Mesenchymal stem cell (in vitro differentiated cells and primary cell): ENCODE results near the gene HMCES.

Experiments
- DNase-seq: peaks from one replicate; pipeline ENCODE4 v3.0.0-alpha.2; 2013
- H2AFZ ChIP-seq: one replicate; pipeline ENCODE4 v1.6.1; 2013; ENCODE audit warnings: low read depth, mild to moderate bottlenecking, control low read depth, inconsistent platforms, low read length, moderate library complexity
- H2AK5ac ChIP-seq: 2 replicates; pipeline ENCODE4 v1.6.1; 2013; ENCODE audit warnings: low read length, moderate library complexity, mild to moderate bottlenecking, inconsistent platforms; ENCODE audit not compliant: severe bottlenecking
- H2BK120ac ChIP-seq: one replicate; pipeline ENCODE4 v1.6.1; 2013; ENCODE audit warnings: low read depth, mild to moderate bottlenecking, inconsistent platforms, low read length, moderate library complexity
- H2BK12ac ChIP-seq, 2 experiments: one replicate each; pipeline ENCODE4 v1.6.1; 2013; ENCODE audit warnings: inconsistent platforms in 2 of 2, low read length in 2 of 2, mild to moderate bottlenecking in 2 of 2, moderate library complexity in 2 of 2, control low read depth in 1 of 2
- H2BK15ac ChIP-seq: one replicate; pipeline ENCODE4 v1.6.1; 2013; ENCODE audit warnings: mild to moderate bottlenecking, low read depth, inconsistent platforms; ENCODE audit not compliant: poor library complexity, severe bottlenecking
- H2BK5ac ChIP-seq: 2 replicates; pipeline ENCODE4 v1.6.1; 2013; ENCODE audit warnings: low read depth, mild to moderate bottlenecking, low read length, control low read depth, inconsistent platforms; ENCODE audit not compliant: poor library complexity, severe bottlenecking
- H3K14ac ChIP-seq, 2 experiments: one replicate each; pipeline ENCODE4 v1.6.1; 2013; ENCODE audit warnings: inconsistent platforms in 2 of 2, low read length in 2 of 2, control low read depth in 1 of 2, mild to moderate bottlenecking in 1 of 2, moderate library complexity in 1 of 2
- H3K18ac ChIP-seq, 2 experiments: one replicate each; pipeline ENCODE4 v1.6.1; 2013; ENCODE audit warnings: inconsistent platforms in 2 of 2, low read length in 2 of 2, control low read depth in 1 of 2, low read depth in 1 of 2, mild to moderate bottlenecking in 1 of 2
- H3K23ac ChIP-seq, 2 experiments: one replicate each; pipeline ENCODE4 v1.6.1; 2013; ENCODE audit warnings: inconsistent platforms in 2 of 2, low read length in 2 of 2, mild to moderate bottlenecking in 2 of 2, moderate library complexity in 2 of 2, control low read depth in 1 of 2
- H3K27ac ChIP-seq: 2 replicates; pipeline ENCODE4 v1.5.1; 2013; ENCODE audit warnings: mild to moderate bottlenecking, moderate library complexity, low read length, control low read depth, inconsistent platforms; ENCODE audit not compliant: poor library complexity, severe bottlenecking
- H3K27me3 ChIP-seq, 2 experiments: 2 replicates each; pipeline versions ENCODE4 v1.6.1 to v1.7.0; 2013; ENCODE audit warnings: low read length in 2 of 2, mild to moderate bottlenecking in 2 of 2, moderate library complexity in 2 of 2, control low read depth in 1 of 2, inconsistent platforms in 1 of 2; ENCODE audit not compliant: control insufficient read depth in 1 of 2, insufficient read depth in 1 of 2
- H3K36me3 ChIP-seq, 2 experiments: 2 replicates each; pipeline versions ENCODE4 v1.6.1 to v1.7.0; 2013; ENCODE audit warnings: low read length in 2 of 2, control low read depth in 1 of 2, inconsistent platforms in 1 of 2, low read depth in 1 of 2, mild to moderate bottlenecking in 1 of 2; ENCODE audit not compliant: insufficient read depth in 2 of 2, control insufficient read depth in 1 of 2
- H3K4ac ChIP-seq, 2 experiments: one replicate each; pipeline ENCODE4 v1.6.1; 2013; ENCODE audit warnings: inconsistent platforms in 2 of 2, low read length in 2 of 2, mild to moderate bottlenecking in 2 of 2, moderate library complexity in 2 of 2, control low read depth in 1 of 2, low read depth in 1 of 2
- H3K4me1 ChIP-seq: 2 replicates; pipeline ENCODE4 v1.6.1; 2013; ENCODE audit warnings: low read depth, low read length, control low read depth; ENCODE audit not compliant: control insufficient read depth, insufficient read depth
- H3K4me2 ChIP-seq: 2 replicates; pipeline ENCODE4 v1.6.1; 2013; ENCODE audit warnings: low read length, mild to moderate bottlenecking, inconsistent platforms; ENCODE audit not compliant: poor library complexity, severe bottlenecking
- H3K4me3 ChIP-seq, 2 experiments: 2 replicates each; pipeline versions ENCODE4 v1.5.1 to v1.7.0; 2013; ENCODE audit warnings: low read length in 2 of 2, mild to moderate bottlenecking in 2 of 2, control low read depth in 1 of 2, low read depth in 1 of 2; ENCODE audit not compliant: insufficient read depth in 1 of 2
- H3K79me1 ChIP-seq: replicated peaks from 2 replicates; pipeline ENCODE4 v1.6.1; 2013; ENCODE audit warnings: mild to moderate bottlenecking, control low read depth, low read length, inconsistent platforms; ENCODE audit not compliant: poor library complexity, severe bottlenecking
- H3K9ac ChIP-seq: 2 replicates; pipeline ENCODE4 v1.7.0; 2013; ENCODE audit warnings: mild to moderate bottlenecking, low read length, moderate library complexity
- H3K9me3 ChIP-seq: 2 replicates; pipeline ENCODE4 v1.7.0; 2013; ENCODE audit warnings: mild to moderate bottlenecking, low read length; ENCODE audit not compliant: control insufficient read depth
- H4K8ac ChIP-seq: one replicate; pipeline ENCODE4 v1.6.1; 2013; ENCODE audit warnings: inconsistent platforms, mild to moderate bottlenecking, low read length, moderate library complexity
- H4K91ac ChIP-seq: one replicate; pipeline ENCODE4 v1.6.1; 2013; ENCODE audit warnings: mild to moderate bottlenecking, low read length, inconsistent platforms
- WGBS: methylation state at CpG from one replicate; pipeline ENCODE4 v1.1.7; 2013; ENCODE audit warnings: mixed read lengths; 5-methylcytosine and 5-hydroxymethylcytosine counted together

Gene HMCES

GRCh38 chr3:129329858-129330257 lies 51.2 kb downstream of the HMCES start:
- H4K91ac ChIP-seq = no peak overlapping the region
- 87% methylated on average over 3 of the region's 6 CpGs for WGBS
- no peak overlapping the region for H2BK120ac ChIP-seq
- no peak overlapping the region for H3K23ac ChIP-seq
- H2AFZ ChIP-seq = no peak overlapping the region
- no peak overlapping the region for H3K4ac ChIP-seq
- no peak overlapping the region for H4K8ac ChIP-seq
- H3K4me1 ChIP-seq = no peaks in the 10 kb centered on the region
- no peak overlapping the region for H3K9ac ChIP-seq
- no peak overlapping the region for H2BK5ac ChIP-seq
- no peak for DNase-seq
- H3K4me3 ChIP-seq = no peak overlapping the region
- H2BK15ac ChIP-seq = no peak overlapping the region
- peaks cover 0 to 4% of the 10 kb centered on the region in 2 experiments for H3K36me3 ChIP-seq
- H3K9me3 ChIP-seq = no peaks in the 10 kb centered on the region
- peaks cover 5 to 12% of the 10 kb centered on the region in 2 experiments for H3K27me3 ChIP-seq
- no peak overlapping the region for H3K27ac ChIP-seq
- no peaks in the 10 kb centered on the region for H3K79me1 ChIP-seq
- no peak overlapping the region for H3K14ac ChIP-seq
- H3K18ac ChIP-seq = no peak overlapping the region
- no peak overlapping the region for H3K4me2 ChIP-seq
- H2AK5ac ChIP-seq = no peak overlapping the region
- H2BK12ac ChIP-seq = no peak overlapping the region

- no peak overlapping the region for H3K9ac ChIP-seq
- no peak overlapping the region for H3K14ac ChIP-seq
- H3K18ac ChIP-seq = no peak overlapping the region
- H2BK120ac ChIP-seq = no peak overlapping the region
- H3K4me2 ChIP-seq = no peak overlapping the region
- H2AK5ac ChIP-seq = no peak overlapping the region
- H3K23ac ChIP-seq = no peak overlapping the region
- no peak overlapping the region for H3K4ac ChIP-seq
- no peak for DNase-seq
- WGBS = 92% methylated on average over 6 of the region's 6 CpGs
- no peak overlapping the region for H4K8ac ChIP-seq
- no peak overlapping the region for H3K4me3 ChIP-seq
- no peaks in the 10 kb centered on the region for H3K36me3 ChIP-seq
- H2BK12ac ChIP-seq = no peak overlapping the region
- no peaks in the 10 kb centered on the region for H3K79me1 ChIP-seq
- no peak overlapping the region for H2BK15ac ChIP-seq
- H2BK5ac ChIP-seq = no peak overlapping the region
- H3K27ac ChIP-seq = no peak overlapping the region
- H4K91ac ChIP-seq = no peak overlapping the region
- H3K27me3 ChIP-seq = peaks cover 5 to 17% of the 10 kb centered on the region in 2 experiments
- peaks cover 2% of the 10 kb centered on the region for H3K4me1 ChIP-seq
- H2AFZ ChIP-seq = no peak overlapping the region
- no peaks in the 10 kb centered on the region for H3K9me3 ChIP-seq
Measured at GRCh38 chr3:129330409-129330808, 51.7 kb downstream of the HMCES start.

- no peaks in the 10 kb centered on the region for H3K36me3 ChIP-seq
- H3K4me1 ChIP-seq = peaks cover 2% of the 10 kb centered on the region
- no peak overlapping the region for H4K8ac ChIP-seq
- H3K4me3 ChIP-seq = no peak overlapping the region
- no peak overlapping the region for H3K27ac ChIP-seq
- H3K4me2 ChIP-seq = no peak overlapping the region
- H3K14ac ChIP-seq = no peak overlapping the region
- no peaks in the 10 kb centered on the region for H3K79me1 ChIP-seq
- H3K4ac ChIP-seq = no peak overlapping the region
- no peaks in the 10 kb centered on the region for H3K9me3 ChIP-seq
- no peak overlapping the region for H3K18ac ChIP-seq
- H2AK5ac ChIP-seq = no peak overlapping the region
- H2BK120ac ChIP-seq = no peak overlapping the region
- 96% methylated on average over 5 of the region's 5 CpGs for WGBS
- no peak overlapping the region for H4K91ac ChIP-seq
- H2BK5ac ChIP-seq = no peak overlapping the region
- H3K23ac ChIP-seq = no peak overlapping the region
- no peak for DNase-seq
- no peak overlapping the region for H2BK15ac ChIP-seq
- no peak overlapping the region for H2BK12ac ChIP-seq
- no peak overlapping the region for H2AFZ ChIP-seq
- no peak overlapping the region for H3K9ac ChIP-seq
- H3K27me3 ChIP-seq = peaks cover 5 to 17% of the 10 kb centered on the region in 2 experiments
Measured at GRCh38 chr3:129333891-129334290, 55.2 kb downstream of the HMCES start.

GRCh38 chr3:129336093-129336706 lies 57.5 kb downstream of the HMCES start:
- no peak overlapping the region for H2BK120ac ChIP-seq
- no peak overlapping the region for H2BK5ac ChIP-seq
- H3K4me1 ChIP-seq = peaks cover 2% of the 10 kb centered on the region
- H2AK5ac ChIP-seq = no peak overlapping the region
- no peak overlapping the region for H3K18ac ChIP-seq
- H3K27ac ChIP-seq = no peak overlapping the region
- no peak for DNase-seq
- no peak overlapping the region for H4K8ac ChIP-seq
- no peak overlapping the region for H3K23ac ChIP-seq
- no peak overlapping the region for H4K91ac ChIP-seq
- 93% methylated on average over 6 of the region's 6 CpGs for WGBS
- peaks cover 2 to 17% of the 10 kb centered on the region in 2 experiments for H3K27me3 ChIP-seq
- H2AFZ ChIP-seq = no peak overlapping the region
- H3K4ac ChIP-seq = no peak overlapping the region
- no peak overlapping the region for H2BK15ac ChIP-seq
- no peak overlapping the region for H3K14ac ChIP-seq
- H3K9ac ChIP-seq = no peak overlapping the region
- H3K4me2 ChIP-seq = no peak overlapping the region
- H2BK12ac ChIP-seq = no peak overlapping the region
- H3K4me3 ChIP-seq = no peak overlapping the region
- H3K79me1 ChIP-seq = no peaks in the 10 kb centered on the region
- H3K9me3 ChIP-seq = no peaks in the 10 kb centered on the region
- H3K36me3 ChIP-seq = no peaks in the 10 kb centered on the region
